GM12874 (cell line): ENCODE data around the gene OVAAL.

Source experiments
- TF ChIP-seq, protein P1 (sequence below): IDR thresholded peaks from 2 replicates; pipeline ENCODE4 v1.5.1; 2011; ENCODE audit warnings: low read depth, mild to moderate bottlenecking, control low read depth, low read length, moderate library complexity; ENCODE audit not compliant: insufficient read depth

The OVAAL gene

DNA sequence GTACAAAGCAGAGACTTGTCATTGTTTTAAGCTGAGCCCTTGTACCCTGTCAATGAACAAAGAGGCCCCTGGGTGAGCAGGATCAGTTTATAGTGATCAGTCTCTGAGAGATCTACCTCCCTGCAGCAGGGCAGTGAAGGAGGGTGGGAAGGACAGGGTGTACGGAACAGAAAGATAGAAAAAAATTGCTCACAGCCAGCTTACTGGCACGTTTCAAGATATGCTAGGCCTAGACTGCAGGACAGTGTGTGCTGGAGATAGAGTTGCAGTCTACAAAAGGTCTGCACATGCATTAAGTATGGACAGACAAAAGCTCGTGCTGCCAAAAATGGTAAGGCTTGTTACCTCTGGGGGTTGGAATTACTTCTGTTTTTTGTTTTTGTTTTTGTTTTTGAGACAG lies 34.6 kb downstream of the OVAAL start:
- TF ChIP-seq, protein P1, sequence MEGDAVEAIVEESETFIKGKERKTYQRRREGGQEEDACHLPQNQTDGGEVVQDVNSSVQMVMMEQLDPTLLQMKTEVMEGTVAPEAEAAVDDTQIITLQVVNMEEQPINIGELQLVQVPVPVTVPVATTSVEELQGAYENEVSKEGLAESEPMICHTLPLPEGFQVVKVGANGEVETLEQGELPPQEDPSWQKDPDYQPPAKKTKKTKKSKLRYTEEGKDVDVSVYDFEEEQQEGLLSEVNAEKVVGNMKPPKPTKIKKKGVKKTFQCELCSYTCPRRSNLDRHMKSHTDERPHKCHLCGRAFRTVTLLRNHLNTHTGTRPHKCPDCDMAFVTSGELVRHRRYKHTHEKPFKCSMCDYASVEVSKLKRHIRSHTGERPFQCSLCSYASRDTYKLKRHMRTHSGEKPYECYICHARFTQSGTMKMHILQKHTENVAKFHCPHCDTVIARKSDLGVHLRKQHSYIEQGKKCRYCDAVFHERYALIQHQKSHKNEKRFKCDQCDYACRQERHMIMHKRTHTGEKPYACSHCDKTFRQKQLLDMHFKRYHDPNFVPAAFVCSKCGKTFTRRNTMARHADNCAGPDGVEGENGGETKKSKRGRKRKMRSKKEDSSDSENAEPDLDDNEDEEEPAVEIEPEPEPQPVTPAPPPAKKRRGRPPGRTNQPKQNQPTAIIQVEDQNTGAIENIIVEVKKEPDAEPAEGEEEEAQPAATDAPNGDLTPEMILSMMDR, result no peak

DNA sequence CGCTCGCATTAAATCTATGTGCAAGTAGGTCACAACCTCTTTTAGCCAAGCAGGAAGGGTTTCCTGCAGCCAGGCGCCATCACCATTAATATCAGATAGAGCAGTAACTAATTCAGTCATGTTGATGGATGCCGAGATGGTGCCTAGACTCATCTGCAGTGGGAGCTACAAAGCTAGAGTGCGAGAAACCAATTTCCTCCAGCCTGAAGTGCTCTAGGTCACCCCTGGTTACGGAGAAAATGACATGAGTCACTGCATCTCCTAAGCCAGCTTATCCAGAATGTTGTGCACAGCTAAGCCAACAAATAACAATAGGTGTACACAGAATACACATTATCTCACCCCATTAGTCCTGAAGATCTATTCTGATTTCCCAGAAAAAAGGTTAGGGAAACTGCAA lies 36.0 kb downstream of the OVAAL start:
- TF ChIP-seq, protein P1, result no peak

DNA sequence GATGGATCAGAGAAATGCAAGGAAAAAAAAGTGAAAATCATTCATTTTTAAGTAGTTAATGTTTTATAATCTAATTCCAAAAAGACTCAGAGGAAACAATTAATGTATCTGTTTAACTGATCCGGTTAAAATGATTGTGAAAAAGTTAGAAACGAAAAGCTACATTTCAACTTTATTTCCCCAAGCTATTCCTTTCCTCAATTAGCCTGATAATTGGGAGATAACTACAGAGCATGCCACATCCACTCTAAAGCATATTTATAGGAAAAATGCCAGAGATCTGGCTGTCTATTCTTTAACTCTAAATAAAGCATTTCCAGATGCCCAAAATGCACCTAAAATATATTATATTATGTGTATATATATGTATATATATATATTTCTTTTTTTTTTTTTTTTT lies 37.2 kb downstream of the OVAAL start:
- TF ChIP-seq, protein P1, result no peak

DNA sequence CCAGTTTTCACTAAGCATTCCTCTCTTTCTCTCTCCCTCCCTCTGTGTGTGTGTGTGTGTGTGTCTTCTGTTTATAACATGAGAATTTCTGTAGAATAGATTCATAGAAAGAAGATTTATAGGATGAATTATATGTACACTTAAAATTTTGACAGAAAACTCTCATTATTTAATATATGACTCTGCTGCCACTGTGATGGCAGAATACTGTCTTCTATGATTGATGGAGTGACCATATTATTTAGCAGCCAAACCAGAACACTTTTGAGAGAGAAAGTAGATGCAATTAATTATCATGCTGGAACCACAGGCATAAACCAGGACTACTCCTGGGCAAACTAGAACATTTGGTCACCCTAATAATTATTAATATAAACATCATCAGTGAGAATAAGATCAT lies 38.8 kb downstream of the OVAAL start:
- TF ChIP-seq, protein P1, result no peak

DNA sequence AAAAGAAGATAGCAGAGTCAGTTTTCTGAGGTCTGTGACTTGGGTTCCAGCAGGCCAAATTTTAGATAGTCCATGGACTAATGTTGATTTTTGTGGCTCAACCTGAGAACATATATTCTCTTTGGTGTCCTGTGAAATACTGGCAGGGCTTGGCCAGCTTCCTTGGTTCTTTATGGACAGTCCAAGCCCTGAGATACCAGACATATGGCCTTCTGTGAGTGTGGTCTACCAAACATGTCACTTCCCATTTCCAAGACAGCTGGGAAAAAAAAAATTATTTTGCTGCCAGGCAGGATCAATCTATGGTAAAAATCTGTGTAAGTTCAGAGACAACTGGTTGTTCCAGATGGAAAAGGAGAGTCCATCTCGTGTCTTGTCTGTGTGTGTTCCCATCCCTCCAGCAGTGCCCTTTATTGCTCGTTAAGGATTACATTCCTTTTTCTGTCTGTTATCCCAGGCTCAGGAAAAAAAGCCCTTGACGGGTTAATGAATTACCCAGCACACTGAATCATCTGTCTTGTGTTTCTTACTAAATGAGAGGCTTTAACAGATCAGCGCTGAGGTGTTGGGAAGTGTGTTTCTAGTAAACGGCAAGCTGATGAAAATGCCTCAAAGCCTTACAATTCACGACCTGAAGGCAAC lies 39.7 kb downstream of the OVAAL start:
- TF ChIP-seq, protein P1, result no peak

DNA sequence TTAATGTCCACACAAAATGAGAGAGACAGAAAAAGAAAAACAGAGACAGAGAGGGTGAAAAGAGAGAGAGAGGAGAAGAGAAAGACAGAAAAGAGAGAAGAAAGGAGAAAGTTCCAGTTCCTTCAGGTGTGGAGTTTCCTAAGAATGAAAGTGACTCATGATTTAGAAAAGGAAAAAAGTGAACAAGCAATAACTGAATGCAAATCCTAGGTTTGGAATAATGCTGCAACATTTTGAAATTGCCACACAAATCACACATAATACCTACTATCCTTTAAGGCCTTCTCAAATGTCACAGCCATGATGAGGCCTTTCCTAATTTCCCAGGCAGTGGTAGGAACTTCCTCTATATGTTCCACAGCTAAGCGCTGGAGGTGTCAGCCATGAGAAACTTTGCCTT lies 41.6 kb downstream of the OVAAL start:
- TF ChIP-seq, protein P1, result no peak

DNA sequence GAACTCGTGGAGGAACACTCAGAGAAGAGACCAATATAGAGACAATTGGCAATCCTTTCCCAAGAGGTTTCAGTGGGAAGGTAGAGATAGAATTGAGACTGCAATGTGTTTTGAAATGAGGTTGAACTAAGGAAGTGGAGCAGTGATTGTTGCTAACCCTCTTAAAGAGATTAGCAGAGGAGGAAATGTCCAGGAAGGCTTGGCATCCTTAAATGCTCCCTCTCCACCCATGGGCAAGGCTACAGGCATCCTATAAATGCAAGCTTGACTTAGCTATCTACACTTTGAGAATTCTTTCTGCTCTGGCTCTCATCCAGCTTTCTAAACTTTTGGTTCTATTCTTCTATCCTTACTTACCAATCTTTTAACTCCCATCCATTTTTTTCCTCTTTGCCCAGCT lies 42.7 kb downstream of the OVAAL start:
- TF ChIP-seq, protein P1, result no peak
